Left forelimb (tissue), 1 donor: ENCODE results near the gene PKP2.
"Not testable (repeated sequence)": the region's sequence is repeated elsewhere in the genome, so short reads cannot be mapped to it uniquely, and the experiment has no call there.

Experiments
- DNase-seq: peaks from one replicate; pipeline ENCODE4 v3.0.0-alpha.2; 2018; ENCODE audit warnings: low spot score

The PKP2 gene

DNA sequence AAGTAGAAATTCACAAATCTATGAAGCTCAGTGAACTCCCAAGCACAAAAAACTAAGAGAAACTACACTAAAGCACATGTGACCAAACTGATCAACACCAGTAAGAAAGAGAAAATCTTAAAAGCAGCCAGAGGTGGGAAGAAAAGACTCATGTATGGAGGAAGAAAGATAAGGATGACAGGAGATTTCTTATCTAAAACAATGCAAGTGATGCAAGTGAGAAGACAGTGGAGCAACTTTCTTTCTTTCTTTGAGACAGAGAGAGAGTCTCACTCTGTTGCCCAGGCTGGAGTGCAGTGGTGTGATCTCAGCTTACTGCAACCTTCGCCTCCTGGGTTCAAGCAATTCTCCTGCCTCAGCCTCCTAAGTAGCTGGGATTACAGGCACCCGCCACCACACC, 34.9 kb downstream of the PKP2 start:
- not testable (repeated sequence) for DNase-seq

DNA sequence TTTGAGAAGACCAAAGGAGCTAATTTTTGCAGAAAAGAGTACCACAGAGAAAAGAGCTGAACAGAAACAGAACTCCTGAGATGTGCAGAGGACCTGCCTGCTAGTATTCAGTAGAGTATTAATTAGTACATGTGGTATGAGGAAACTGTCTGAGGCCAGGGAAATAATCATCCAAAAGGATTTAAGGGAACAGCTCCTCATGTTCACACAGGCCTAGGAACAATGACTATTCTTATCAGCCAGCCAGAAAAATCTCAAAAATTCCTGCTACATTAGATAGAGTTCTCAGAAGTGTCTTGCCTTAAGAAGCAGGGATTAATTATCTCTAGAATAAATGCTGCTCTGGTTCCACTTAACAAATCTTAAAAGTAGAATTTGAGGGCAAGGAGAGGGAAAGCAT, 36.4 kb downstream of the PKP2 start:
- no peak for DNase-seq

DNA sequence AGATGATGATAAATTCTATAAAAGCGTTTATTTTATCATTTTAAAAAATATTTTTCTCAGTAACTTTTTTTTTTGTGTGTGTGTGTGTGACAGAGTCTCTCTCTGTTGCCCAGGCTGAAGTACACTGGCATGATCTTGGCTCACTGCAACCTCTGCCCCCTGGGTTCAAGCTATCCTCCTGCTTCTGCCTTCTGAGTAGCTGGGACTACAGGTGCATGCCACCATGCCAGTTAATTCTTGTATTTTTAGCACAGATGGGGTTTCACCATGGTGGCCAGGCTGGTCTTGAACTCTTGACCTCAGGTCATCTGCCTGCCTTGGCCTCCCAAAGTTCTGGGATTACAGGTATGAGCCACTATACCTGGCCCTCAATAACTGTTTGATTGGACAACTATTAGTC, 37.2 kb downstream of the PKP2 start:
- no peak for DNase-seq

DNA sequence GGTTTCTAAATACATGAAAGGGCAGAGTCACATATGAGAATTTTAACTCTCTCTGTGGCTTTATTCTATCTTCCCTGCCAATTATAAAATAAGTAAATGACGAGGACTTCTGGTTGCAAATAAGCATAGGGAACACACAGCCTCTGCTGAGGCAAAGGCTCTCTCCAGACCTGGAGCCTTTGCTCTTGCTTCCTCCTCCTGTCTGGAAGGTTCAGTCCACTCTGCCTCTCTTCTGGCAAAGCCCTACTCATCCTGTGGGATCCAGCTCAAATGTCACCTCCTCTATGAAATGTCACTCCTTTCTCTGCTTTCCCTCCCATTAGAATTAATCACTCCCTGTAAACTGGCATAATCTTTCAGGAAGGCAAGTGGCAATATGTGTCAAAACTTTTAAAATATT, 41.9 kb downstream of the PKP2 start:
- DNase-seq: no peak

DNA sequence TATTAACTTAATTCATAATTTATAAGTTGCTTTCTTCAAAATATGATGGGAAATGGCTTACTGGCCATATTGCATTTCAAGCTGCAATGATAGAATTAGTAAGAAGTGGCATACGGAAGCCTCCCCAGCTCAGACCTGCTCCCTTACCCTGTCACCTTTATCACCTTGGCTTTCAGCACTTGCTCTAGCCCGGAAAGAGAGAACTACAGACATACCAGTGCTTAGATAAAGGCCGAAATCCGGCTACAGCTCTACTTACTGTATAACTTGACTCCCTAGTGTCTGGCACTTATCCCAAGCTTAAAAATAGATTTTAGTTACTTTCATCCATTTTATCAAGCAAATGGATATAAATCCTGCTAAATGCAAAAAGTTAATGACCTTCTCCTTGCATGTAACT, 42.5 kb downstream of the PKP2 start:
- no peak for DNase-seq

DNA sequence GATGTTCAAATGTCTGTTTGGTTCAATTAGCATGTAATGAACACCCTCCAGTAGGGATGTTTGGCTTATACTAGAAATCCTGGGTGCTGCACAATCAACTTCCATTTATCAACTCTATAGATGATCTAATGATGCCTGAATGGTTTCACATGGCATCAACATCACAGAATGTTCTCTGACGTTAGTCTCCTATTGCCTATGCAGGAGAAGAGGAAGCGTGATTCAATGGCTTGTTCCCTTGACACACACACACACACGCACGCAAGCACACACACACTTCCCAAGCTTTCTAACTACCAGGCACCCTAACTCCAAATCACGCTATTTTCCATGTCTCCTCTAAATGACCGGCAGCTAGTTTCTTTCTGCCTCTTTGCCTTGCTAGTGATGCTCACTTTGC, 49.3 kb downstream of the PKP2 start:
- DNase-seq: no peak

DNA sequence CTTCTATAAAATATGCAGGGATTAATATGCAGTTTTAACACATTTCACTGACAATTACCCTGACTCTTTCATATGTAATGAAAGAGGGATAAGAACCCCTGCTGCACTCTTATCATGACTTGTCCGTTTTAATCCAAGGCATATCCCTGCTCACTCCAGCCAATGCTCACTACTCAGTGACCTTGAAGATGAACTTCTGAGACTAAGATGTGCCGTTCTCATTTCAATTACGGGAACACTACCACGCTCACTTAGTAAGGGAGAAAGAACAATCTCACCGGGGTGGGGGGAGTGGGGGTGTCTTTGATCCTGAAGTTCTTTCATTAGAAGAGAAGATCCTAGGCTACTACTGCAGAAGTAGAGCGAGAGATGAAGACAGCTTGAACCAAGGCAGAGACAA, 50.5 kb downstream of the PKP2 start:
- no peak for DNase-seq

DNA sequence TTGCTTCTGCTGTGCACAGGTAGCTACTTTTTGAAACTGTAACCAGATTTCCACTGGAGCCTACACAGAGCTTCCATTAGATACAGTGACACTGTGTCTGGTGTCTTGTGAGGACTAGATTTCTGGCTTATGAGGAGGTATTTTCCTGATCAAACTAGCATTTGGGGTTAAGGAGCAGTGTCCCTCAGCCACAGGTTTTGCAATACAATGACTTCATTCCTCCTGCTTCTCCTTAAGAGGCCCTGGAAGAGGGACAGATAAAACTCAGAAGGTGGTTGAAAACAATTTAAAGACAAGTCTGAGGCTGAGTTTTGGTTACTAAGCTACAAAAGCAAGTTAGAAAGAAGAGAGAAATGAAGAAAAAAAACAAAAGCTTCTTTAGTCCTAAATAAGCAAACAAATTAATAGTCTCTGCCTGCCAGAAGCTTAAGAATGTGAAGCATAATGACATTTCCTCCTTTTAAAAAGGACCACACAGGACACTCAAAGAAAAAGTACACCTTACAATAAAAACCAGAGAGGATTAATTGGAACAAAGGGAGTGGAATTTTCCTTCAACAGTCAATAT, 53.0 kb downstream of the PKP2 start:
- DNase-seq: no peak

DNA sequence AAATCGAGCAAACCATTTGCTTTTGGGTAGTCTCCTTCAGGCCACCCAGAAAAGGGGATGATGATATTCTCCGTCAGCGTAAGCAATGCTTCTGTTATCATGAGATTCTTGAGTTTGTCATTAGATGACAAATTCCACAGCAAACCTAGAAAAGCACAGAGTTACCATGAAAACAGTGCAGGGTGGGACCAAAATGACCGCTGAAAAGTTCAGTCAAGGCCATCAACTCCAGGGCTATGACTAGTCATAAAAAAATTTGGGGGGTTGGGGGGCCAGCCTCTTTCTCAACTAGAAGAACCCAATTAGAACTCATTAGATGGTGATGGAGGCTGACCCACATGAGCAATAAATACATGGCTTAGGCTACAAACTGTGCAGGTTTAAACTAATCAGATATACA, 55.5 kb downstream of the PKP2 start:
- DNase-seq: no peak

DNA sequence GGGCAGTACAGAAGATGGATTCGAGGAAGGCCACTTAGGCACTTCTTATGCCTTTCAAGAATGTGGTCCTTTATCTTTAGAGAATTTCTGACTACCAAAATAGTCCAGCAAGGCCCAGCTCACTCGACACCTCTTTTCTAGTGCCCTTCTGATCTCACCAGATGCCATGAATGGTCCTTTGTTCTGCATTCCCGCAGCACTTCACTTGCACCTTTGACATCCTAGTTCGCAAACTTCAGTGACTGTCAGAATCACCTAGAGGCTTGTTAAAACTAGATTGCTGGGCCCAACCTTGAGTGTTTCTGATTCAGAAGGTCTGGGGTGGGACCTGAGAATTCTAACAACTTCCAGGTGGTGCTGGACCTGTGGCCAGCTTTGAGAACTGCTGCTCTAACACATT, 56.7 kb downstream of the PKP2 start:
- no peak for DNase-seq

DNA sequence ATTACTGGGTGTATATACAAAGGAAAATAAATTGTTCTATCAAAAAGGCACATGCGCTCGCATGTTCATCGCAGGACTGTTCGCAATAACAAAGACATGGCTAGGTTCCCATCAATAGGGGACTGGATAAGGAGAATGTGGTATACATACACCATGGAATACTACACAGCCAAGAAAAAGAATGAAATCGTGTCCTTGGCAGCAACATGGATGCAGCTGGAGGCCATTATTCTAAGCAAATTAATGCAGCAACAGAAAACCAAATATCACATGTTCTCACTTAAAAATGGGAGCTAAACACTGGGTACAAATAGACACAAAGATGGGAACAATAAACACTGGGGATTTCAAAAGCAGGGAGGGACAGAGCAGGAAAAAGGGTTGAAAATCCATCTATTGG, 58.6 kb downstream of the PKP2 start:
- DNase-seq: no peak

DNA sequence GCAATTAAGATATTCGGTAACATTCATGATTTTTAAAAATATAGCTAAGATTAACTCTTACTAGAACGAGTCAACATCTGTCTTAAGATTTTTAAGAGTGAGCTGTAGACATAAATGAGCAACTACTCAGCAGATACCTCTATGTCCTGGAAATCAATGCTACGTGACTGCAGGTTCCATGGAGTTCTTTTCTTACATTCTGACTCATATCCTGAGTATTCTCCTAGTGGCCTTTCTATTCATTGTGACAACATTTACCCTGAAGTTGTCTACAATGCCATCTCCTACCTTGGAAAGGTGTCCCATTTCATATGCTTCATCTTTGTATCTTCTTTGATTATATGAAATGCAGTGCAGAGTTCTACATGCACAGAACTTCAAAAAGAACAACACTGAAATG, 59.9 kb downstream of the PKP2 start:
- DNase-seq: no peak

DNA sequence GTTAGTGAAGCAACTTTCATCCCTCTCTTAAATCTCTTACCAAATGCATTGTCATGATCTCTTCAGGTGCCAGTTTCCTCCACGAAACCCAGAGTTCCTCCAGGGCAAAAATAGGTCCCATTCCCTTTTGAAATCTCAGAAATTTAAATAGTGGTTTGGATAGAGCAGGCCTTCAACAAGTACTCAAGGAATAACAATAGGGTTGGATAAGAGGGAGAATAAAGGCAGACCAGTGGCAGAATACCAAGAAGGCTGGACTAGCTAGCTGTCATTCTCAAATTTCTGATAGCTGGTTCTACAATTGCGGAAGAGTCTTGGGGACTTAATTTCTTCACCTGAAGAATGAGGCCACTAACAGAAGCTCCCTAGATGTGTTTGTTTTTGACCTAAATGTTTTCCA, 62.5 kb downstream of the PKP2 start:
- DNase-seq: no peak

DNA sequence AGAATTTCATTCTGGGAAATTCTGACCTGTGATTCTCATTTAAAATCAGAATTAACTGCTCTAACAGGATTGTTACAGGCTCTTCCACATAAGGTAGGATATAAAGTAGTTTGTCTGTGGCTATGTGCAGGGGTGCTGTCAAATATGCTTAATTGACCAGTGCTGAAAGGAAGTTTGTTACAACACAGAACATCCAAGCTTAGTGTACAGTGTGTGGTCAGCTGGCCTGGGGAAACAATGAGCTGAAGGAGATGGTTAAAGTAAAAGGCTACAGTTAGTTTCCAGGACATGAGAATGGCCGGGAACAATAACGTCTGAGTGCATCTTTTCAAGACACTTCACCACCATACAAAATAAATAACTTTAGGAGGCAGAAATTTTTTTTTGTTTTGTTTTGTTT, 68.0 kb downstream of the PKP2 start:
- DNase-seq: no peak

DNA sequence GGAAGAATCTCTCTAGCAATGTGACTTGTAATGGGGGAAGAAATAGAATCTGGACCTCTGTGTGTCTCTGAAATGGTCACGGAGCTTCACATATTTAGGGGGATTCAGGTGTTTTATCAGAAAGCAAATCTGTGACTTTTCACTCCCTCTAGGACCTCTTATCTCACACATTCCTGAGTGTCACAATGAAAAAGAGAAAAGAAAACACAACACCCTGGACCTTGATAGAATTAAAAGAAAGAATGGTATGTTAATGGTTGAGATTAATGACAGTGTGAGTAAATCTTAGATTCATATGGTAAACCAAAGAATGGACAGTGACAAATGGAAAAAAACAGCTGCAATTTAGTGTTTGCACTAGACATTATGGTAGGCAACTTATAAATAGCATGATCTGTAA, 68.5 kb downstream of the PKP2 start:
- DNase-seq: no peak

DNA sequence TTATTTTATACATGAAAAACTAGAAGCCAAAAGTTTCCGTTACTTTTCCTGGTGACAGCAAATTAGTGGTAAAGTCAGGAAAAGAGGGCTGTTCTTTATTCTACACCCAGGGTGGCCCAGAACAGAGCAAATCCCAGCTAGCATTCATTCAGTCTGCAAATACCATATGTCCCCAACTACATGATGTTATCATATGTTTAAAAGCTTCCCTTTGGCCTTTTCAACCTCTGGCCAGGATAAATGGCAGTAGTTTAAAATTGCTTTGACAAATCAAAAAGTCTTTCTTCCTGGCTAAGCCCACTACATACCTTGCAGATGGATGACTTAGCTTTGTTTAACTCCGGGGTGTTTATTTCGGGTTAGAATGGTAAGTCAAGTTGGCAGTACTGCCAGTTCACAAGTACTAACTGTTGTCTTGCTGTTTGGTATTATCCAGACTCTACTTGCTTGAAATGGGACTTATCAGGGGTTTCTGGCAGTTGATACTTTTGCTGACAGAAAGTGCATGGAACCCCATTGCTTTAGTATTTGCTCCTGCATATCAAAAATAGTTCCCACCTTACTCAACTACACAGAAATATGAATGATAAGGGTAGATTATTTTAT, 69.7 kb downstream of the PKP2 start:
- no peak for DNase-seq

DNA sequence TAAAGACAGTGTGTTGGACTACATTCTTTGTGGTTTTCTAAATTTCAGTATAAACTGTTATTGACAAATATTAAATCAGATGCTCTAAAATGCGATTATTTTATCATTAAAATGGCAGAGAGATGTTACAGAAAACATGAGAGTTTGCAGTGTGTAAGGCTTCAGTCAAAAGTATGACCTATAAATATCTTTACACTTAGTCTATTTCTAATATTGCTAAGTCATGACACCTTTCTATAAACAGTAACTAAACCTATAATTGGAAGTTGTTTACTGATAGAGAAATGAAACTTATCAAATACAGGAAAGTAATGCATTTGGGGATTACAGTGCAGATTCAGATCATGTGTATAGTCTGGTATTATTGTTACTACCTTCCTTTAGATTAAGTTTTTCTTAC, 72.0 kb downstream of the PKP2 start:
- no peak for DNase-seq

DNA sequence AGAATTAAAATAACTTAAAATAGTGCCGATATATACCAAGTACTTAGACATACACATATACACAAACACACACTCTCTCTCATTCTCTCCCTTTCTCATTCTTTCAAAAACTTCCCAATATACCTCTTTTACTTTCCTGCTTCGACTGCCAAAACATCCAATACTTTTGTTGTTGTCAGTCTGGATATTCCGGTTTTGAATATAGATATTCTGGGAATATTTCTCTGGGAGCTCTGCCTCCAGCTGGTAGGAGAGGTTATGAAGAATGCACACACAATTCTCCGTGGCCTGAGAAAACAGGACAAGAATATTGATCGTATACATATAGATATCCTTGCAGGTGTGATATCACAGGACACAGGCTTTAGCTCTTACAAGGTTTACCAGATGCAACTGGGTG, 74.2 kb downstream of the PKP2 start:
- no peak for DNase-seq

DNA sequence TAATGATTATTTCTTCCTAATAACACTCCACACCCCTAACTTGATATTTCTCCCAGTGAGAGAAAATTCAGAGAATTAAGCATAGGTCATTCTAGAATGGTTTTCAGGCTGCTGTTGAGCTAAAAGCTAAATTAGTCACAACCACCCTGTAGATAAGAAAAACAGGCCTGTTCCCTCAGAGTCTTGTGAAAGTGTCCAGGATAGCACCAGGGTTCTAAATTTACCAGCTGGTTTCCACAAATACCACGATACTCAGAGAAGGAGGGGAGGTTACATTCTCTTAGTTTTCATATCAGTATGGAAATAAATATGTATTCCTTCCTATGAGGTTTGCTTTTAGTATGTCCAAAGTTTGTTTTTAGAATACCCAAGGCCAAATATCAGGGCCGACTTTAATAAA, 74.9 kb downstream of the PKP2 start:
- no peak for DNase-seq

DNA sequence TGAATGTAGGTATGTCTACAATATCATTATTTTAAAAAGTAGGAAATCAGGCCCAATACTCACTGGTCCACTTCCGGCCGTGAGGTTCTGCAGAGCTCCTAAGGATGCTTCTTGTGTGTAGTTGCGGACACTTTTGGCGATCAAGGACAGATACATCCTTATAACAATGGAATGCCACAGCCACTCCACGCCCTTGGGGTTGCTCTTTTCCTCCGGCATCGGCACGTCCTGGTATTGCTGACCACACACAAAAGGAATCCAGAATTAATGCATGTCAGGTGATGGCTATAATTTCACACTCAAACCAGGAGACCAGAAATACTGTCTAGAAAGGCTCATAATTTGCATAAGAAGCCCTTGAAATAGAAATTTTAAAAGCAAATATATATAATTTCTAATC, 75.3 kb downstream of the PKP2 start:
- DNase-seq: no peak

DNA sequence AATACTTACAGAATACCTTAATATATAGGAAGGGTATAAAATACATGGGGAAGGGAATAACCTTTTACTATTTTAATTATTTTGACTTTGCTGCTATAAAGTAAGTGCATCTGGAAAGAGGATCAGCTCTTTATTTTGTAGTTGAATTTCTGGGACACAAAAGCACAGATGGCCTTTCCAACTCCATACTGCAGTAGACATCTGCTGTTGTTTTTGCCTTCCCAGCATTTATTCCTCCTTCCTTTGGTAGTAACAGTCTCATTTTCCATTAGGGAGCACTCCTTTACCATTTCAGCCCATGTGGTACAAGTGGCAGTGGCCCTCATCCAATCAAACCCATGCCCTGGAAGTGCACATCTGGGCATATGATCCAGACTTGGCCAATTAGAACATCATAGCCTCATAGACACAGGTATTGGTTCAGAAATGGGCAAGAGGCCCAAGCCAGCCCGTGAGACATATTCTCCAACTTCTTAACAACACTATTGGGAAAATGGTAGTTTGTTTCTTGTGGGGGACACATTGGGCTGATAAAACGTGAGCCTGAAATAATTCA, 76.1 kb downstream of the PKP2 start:
- no peak for DNase-seq

DNA sequence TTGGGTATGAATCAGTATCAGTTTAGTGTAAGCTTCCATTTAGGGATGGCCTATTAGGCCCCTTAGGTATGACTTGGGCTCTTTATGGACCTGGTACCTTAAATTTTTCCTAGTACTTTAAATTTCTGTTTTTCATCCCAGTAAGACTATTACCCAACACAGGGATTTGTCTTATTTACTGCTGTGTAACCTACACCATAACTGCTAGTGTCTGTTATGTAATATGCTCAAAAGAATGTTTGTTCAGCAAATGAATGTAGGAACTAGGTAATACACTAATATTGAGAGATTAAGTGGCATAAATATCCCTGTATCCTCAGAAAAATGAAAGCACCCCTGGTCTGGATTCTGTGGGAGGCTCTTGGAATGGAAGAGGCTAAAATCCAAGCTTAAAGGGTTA, 77.2 kb downstream of the PKP2 start:
- no peak for DNase-seq

DNA sequence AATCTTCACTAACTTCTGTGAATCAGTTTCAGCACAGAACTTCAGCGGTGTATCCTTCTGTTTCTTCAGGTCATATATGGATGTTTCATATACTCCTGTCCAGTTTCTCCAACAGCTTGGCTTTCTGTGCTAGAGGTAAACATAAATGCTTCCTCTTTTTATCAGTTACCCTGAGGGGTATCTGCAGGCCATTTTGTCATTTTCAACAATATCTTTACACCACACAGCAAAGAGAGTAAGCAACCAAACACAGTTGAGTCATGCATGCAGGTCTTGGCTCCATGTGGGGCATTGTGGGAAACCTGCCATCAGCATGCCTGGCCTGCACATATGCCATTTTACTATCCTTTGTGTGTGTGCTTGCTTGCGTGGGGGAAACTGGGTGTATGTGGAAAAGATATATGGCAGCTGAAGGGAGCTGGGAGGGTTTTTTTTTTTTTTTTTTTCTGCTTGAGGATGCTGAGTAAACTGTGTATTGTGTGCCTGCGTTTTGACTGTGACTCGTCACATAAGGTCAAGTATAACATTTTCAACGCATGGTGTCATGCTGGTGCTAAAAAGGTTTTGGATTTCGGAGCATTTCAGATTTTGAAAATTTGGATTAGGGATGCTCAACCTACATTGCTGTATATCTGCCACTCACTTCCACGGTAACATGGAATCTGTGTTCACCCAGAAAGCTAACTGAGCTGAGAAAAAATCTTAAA, 84.7 kb downstream of the PKP2 start:
- no peak for DNase-seq

DNA sequence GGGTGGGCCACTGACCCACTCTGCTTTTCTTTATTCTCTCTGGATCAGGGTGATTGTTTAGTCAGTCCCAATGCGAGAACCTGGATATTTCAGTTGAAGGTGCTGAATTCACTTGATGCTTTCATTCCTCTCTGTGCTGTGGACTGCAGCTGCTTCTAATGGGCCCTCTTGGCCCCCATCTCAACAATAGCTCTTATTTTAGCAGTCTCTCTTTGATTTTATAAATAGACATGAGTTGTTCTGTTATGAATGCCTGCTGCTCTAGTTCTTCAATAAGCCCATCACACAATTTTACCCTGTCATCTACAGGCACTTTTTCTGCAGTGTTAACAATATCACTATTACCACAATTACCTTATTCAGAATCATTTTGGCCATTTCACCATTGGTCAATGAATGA, 86.7 kb downstream of the PKP2 start:
- DNase-seq: no peak
